HepG2 (cell line): ENCODE results near the gene TMEM14B. TPM values are rescaled to one million over a fixed set of nuclear protein-coding genes. Genes with fewer than 3 reads are reported as not detected.

ENCODE experiments used
- ATF7 ChIP-seq, 2 experiments: fragments of 450-650 bp in 1 of 2; sonication (generic) in 1 of 2; formaldehyde crosslinking in 1 of 2; IDR thresholded peaks; 2 replicates each; pipeline versions ENCODE4 v1.4.0 to v1.6.1; 2016 to 2020; ENCODE audit warnings: antibody characterized with exemption in 1 of 2, mild to moderate bottlenecking in 1 of 2, missing genetic modification reagents in 1 of 2
- FOXJ3 ChIP-seq: sonication (generic); formaldehyde crosslinking; IDR thresholded peaks from 2 replicates; pipeline ENCODE4 v1.4.0; 2020; ENCODE audit warnings: missing genetic modification reagents, mild to moderate bottlenecking, borderline replicate concordance
- GATAD2A ChIP-seq: IDR thresholded peaks from 2 replicates; pipeline ENCODE4 v1.6.1; 2016
- HES4 ChIP-seq: sonication (generic); formaldehyde crosslinking; IDR thresholded peaks from 2 replicates; pipeline ENCODE4 v1.9.0; 2021; ENCODE audit warnings: mild to moderate bottlenecking, missing genetic modification reagents, borderline replicate concordance
- HNRNPK ChIP-seq: fragments of 200-400 bp; formaldehyde crosslinking; IDR thresholded peaks from 2 replicates; pipeline ENCODE4 v1.6.1; 2018; ENCODE audit warnings: low read length, low read depth, moderate library complexity, mild to moderate bottlenecking; ENCODE audit not compliant: poor library complexity, severe bottlenecking
- JDP2 ChIP-seq: sonication (generic); formaldehyde crosslinking; IDR thresholded peaks from 2 replicates; pipeline ENCODE4 v1.8.1; 2022; ENCODE audit warnings: missing genetic modification reagents, borderline replicate concordance
- MTA3 ChIP-seq: sonication (generic); formaldehyde crosslinking; IDR thresholded peaks from 2 replicates; pipeline ENCODE4 v1.4.0; 2020; ENCODE audit warnings: missing genetic modification reagents
- SMAD9 ChIP-seq: sonication (generic); formaldehyde crosslinking; IDR thresholded peaks from 2 replicates; pipeline ENCODE4 v1.5.1; 2020; ENCODE audit warnings: mild to moderate bottlenecking, missing genetic modification reagents
- SPEN ChIP-seq: sonication (generic); formaldehyde crosslinking; IDR thresholded peaks from 2 replicates; pipeline ENCODE4 v1.5.1; 2020; ENCODE audit warnings: low read depth, mild to moderate bottlenecking, missing genetic modification reagents
- SRSF9 ChIP-seq: fragments of 200-400 bp; formaldehyde crosslinking; IDR thresholded peaks from 2 replicates; pipeline ENCODE4 v1.6.1; 2018; ENCODE audit warnings: borderline replicate concordance, mild to moderate bottlenecking, low read depth, low read length; ENCODE audit not compliant: insufficient read depth, poor library complexity, severe bottlenecking
- TERF1 ChIP-seq: sonication (generic); formaldehyde crosslinking; IDR thresholded peaks from 2 replicates; pipeline ENCODE4 v1.8.0; 2022; ENCODE audit warnings: mild to moderate bottlenecking, missing genetic modification reagents, moderate library complexity
- ZFYVE20 ChIP-seq: sonication (generic); formaldehyde crosslinking; IDR thresholded peaks from 2 replicates; pipeline ENCODE4 v1.8.0; 2023; ENCODE audit warnings: low read depth, mild to moderate bottlenecking, moderate library complexity, missing genetic modification reagents, borderline replicate concordance
- ZNF276 ChIP-seq: sonication (generic); formaldehyde crosslinking; IDR thresholded peaks from 2 replicates; pipeline ENCODE4 v1.4.0; 2020; ENCODE audit warnings: mild to moderate bottlenecking, low read depth, missing genetic modification reagents
- ZNF530 ChIP-seq: sonication (generic); formaldehyde crosslinking; IDR thresholded peaks from 2 replicates; pipeline ENCODE4 v1.5.0; 2020; ENCODE audit warnings: low read depth, mild to moderate bottlenecking, missing genetic modification reagents
- polyA plus RNA-seq, 8 experiments: library from polyadenylated mRNA; depleted of rRNA in 3 of 8; stranded (reverse) in 7 of 8; unstranded in 1 of 8; fragments of >200 nt; fragmentation: Illumina TruSeq in 4 of 8; extraction: Trizol in 4 of 8; gene quantifications; 2 replicates each; pipeline versions ENCODE4 v1.2.1 to v1.2.3, GENCODE V29; 2011 to 2016; ENCODE audit warnings: low read depth in 4 of 8, missing spikeins in 1 of 8, mixed read lengths in 1 of 8; ENCODE audit not compliant: insufficient read depth in 1 of 8
- total RNA-seq, 5 experiments: library from RNA; depleted of rRNA; stranded (reverse); fragments of >200 nt; fragmentation: Illumina TruSeq; extraction: Trizol; gene quantifications; 2 replicates each; pipeline ENCODE4 v1.2.3, GENCODE V29; 2016; ENCODE audit warnings: low read depth in 1 of 5
- TF ChIP-seq, protein P1 (sequence below): sonication (generic); formaldehyde crosslinking; IDR thresholded peaks from 2 replicates; pipeline ENCODE4 v1.4.0; 2020; ENCODE audit warnings: missing genetic modification reagents, borderline replicate concordance
- TF ChIP-seq, protein P2 (sequence below): sonication (generic); formaldehyde crosslinking; IDR thresholded peaks from 2 replicates; pipeline ENCODE4 v1.5.0; 2020; ENCODE audit warnings: missing genetic modification reagents
- TF ChIP-seq, protein P3 (sequence below): sonication (generic); formaldehyde crosslinking; IDR thresholded peaks from 2 replicates; pipeline ENCODE4; 2020; ENCODE audit warnings: missing genetic modification reagents, mild to moderate bottlenecking, borderline replicate concordance

The TMEM14B gene
- total and polyA plus RNA-seq, 2 of the 13 experiments (the other 11 are each of a cell fraction or from before 2014, with no cell fraction given), result 133 to 200 TPM

DNA sequence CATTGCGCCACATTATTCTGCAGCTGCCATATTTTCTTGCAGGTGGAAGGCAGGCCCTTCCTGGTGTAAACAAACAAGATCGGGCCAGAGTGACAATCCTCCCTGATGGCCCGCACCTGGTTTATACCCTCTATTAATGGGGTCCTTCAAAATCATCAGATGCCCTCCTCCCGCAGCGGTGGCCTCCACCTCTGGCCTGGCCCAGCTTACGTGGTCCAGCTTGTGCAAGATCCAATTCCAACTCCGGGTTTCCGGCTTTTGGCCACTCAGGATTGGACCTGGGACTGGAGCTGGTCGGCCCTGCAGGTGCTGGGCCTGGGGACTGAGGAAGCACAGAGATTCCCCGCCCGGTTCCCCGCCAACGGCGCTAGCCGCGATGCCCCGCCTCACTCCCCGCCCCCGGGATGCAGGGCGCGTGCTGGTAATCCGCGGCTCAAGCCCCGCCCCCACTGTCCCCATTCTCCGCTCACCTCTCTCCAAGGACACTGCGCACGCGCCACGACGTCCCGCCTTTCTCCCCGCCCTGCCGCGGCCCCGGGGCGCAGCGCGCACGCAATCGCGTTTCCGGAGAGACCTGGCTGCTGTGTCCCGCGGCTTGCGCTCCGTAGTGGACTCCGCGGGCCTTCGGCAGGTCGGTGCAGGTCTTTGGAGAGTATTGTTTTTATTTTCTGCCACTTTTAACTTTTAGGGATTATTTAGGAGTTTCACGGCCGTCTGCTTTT is at the start of gene TMEM14B (continued):
- TF ChIP-seq ZNF276 (CRISPR knock-in tag) (0 out of 2 replicates have a peak, but pooled peaks have one; percentile 53), HES4 (CRISPR knock-in tag) (0 out of 2 replicates have a peak, but pooled peaks have one; percentile 64), SRSF9 (no peak), GATAD2A (peak; percentile 85), FOXJ3 (CRISPR knock-in tag) (peak; percentile 66; the same call in 1 of the 2 replicates), TERF1 (0 out of 2 replicates have a peak, but pooled peaks have one; percentile 59), ZFYVE20 (CRISPR knock-in tag) (no peak), MTA3 (CRISPR knock-in tag) (no peak), SPEN (CRISPR knock-in tag) (peak; percentile 95), ATF7 (IDR thresholded peaks at IDR 0.05) (no peak), ATF7 (CRISPR knock-in tag; IDR thresholded peaks at IDR 0.05) (no peak), JDP2 (CRISPR knock-in tag) (no peak), ZNF530 (CRISPR knock-in tag) (0 out of 2 replicates have a peak, but pooled peaks have one; percentile 75), HNRNPK (peak; percentile 86), SMAD9 (0 out of 2 replicates have a peak, but pooled peaks have one; percentile 65)
- TF ChIP-seq, protein P1, sequence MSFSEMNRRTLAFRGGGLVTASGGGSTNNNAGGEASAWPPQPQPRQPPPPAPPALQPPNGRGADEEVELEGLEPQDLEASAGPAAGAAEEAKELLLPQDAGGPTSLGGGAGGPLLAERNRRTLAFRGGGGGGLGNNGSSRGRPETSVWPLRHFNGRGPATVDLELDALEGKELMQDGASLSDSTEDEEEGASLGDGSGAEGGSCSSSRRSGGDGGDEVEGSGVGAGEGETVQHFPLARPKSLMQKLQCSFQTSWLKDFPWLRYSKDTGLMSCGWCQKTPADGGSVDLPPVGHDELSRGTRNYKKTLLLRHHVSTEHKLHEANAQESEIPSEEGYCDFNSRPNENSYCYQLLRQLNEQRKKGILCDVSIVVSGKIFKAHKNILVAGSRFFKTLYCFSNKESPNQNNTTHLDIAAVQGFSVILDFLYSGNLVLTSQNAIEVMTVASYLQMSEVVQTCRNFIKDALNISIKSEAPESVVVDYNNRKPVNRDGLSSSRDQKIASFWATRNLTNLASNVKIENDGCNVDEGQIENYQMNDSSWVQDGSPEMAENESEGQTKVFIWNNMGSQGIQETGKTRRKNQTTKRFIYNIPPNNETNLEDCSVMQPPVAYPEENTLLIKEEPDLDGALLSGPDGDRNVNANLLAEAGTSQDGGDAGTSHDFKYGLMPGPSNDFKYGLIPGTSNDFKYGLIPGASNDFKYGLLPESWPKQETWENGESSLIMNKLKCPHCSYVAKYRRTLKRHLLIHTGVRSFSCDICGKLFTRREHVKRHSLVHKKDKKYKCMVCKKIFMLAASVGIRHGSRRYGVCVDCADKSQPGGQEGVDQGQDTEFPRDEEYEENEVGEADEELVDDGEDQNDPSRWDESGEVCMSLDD (CRISPR knock-in tag), result no peak; the same call in 1 of the 2 replicates
- TF ChIP-seq, protein P2, sequence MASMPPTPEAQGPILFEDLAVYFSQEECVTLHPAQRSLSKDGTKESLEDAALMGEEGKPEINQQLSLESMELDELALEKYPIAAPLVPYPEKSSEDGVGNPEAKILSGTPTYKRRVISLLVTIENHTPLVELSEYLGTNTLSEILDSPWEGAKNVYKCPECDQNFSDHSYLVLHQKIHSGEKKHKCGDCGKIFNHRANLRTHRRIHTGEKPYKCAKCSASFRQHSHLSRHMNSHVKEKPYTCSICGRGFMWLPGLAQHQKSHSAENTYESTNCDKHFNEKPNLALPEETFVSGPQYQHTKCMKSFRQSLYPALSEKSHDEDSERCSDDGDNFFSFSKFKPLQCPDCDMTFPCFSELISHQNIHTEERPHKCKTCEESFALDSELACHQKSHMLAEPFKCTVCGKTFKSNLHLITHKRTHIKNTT, result no peak
- TF ChIP-seq, protein P3, sequence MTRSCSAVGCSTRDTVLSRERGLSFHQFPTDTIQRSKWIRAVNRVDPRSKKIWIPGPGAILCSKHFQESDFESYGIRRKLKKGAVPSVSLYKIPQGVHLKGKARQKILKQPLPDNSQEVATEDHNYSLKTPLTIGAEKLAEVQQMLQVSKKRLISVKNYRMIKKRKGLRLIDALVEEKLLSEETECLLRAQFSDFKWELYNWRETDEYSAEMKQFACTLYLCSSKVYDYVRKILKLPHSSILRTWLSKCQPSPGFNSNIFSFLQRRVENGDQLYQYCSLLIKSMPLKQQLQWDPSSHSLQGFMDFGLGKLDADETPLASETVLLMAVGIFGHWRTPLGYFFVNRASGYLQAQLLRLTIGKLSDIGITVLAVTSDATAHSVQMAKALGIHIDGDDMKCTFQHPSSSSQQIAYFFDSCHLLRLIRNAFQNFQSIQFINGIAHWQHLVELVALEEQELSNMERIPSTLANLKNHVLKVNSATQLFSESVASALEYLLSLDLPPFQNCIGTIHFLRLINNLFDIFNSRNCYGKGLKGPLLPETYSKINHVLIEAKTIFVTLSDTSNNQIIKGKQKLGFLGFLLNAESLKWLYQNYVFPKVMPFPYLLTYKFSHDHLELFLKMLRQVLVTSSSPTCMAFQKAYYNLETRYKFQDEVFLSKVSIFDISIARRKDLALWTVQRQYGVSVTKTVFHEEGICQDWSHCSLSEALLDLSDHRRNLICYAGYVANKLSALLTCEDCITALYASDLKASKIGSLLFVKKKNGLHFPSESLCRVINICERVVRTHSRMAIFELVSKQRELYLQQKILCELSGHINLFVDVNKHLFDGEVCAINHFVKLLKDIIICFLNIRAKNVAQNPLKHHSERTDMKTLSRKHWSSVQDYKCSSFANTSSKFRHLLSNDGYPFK (CRISPR knock-in tag), result peak; percentile 89
